Spleen (tissue), 11 donors: ENCODE measurements around the gene HIGD1A. TPM values are rescaled to one million over a fixed set of nuclear protein-coding genes. Genes with fewer than 3 reads are reported as not detected.

ENCODE experiments used
- DNase-seq: peaks from one replicate; pipeline ENCODE4 v3.0.0-alpha.2; 2020
- H3K27ac ChIP-seq, 8 donors: fragments of 200-600 bp; sonication (generic) in 7 of 8; 1 replicate in 4 of 8; 2 replicates in 4 of 8; pipeline versions ENCODE4 v1.5.0 to v1.8.0; 2016 to 2021; ENCODE audit warnings: inconsistent platforms in 4 of 8, mild to moderate bottlenecking in 4 of 8, moderate library complexity in 1 of 8
- H3K27me3 ChIP-seq, 7 donors: fragments of 200-600 bp; sonication (generic) in 6 of 7; replicated peaks in 1 of 7; 1 replicate in 4 of 7; 2 replicates in 3 of 7; pipeline versions ENCODE4 v1.5.0 to v1.8.0; 2016 to 2021; ENCODE audit warnings: inconsistent platforms in 3 of 7, mild to moderate bottlenecking in 1 of 7
- H3K36me3 ChIP-seq, 6 donors: fragments of 200-600 bp; sonication (generic) in 5 of 6; 1 replicate in 4 of 6; 2 replicates in 2 of 6; pipeline versions ENCODE4 v1.5.0 to v1.8.0; 2016 to 2021; ENCODE audit warnings: inconsistent platforms in 2 of 6
- H3K4me1 ChIP-seq, 6 donors: fragments of 200-600 bp; sonication (generic) in 5 of 6; 1 replicate in 3 of 6; 2 replicates in 3 of 6; pipeline versions ENCODE4 v1.5.0 to v1.8.0; 2016 to 2021; ENCODE audit warnings: inconsistent platforms in 3 of 6
- H3K4me3 ChIP-seq, 8 donors: fragments of 200-600 bp; sonication (generic) in 7 of 8; 1 replicate in 4 of 8; 2 replicates in 4 of 8; pipeline versions ENCODE4 v1.5.0 to v1.8.0; 2016 to 2021; ENCODE audit warnings: inconsistent platforms in 4 of 8, mild to moderate bottlenecking in 4 of 8, moderate library complexity in 2 of 8
- H3K9me3 ChIP-seq, 8 donors: fragments of 200-600 bp; sonication (generic) in 7 of 8; 1 replicate in 4 of 8; 2 replicates in 4 of 8; pipeline versions ENCODE4 v1.5.0 to v1.8.0; 2016 to 2021; ENCODE audit warnings: inconsistent platforms in 4 of 8
- POLR2A ChIP-seq, 3 donors: fragments of 450-650 bp; IDR thresholded peaks; one replicate each; pipeline ENCODE4 v1.5.1; 2017; ENCODE audit warnings: antibody characterized with exemption in 3 of 3, mild to moderate bottlenecking in 1 of 3
- POLR2AphosphoS5 ChIP-seq, 3 donors: sonication (generic); formaldehyde crosslinking; IDR thresholded peaks; one replicate each; pipeline ENCODE4 v1.5.1; 2017; ENCODE audit warnings: antibody characterized with exemption in 3 of 3
- WGBS, 5 donors: extraction: QIAGEN DNeasy Blood & Tissue Kit in 3 of 5; methylation state at CpG; one replicate each; pipeline versions ENCODE4 v1.1.5 to v1.1.7; 2013 to 2018; 5-methylcytosine and 5-hydroxymethylcytosine counted together
- intact Hi-C: fragments of 100-400 bp; cut with DNase I; formaldehyde crosslinking; loops from one replicate; pipeline ENCODE4 v1.15.0; 2023; ENCODE audit warnings: low total_unique reads
- polyA plus RNA-seq, 3 donors: library from polyadenylated mRNA; stranded (reverse); fragments of 200-250 nt; gene quantifications; one replicate each; pipeline ENCODE4 v1.2.1, GENCODE V29; 2013
- total RNA-seq, 7 donors: library from RNA; depleted of rRNA in 3 of 7; stranded (reverse); fragments of >200 nt in 3 of 7; fragmentation: NEBNext Ultra II Directional in 4 of 7; extraction: Animal tissue kit (Norgen Biotek cat#: 25700) in 4 of 7; gene quantifications; one replicate each; pipeline versions ENCODE4 v1.1.0 to v1.2.1, GENCODE V29; 2016 to 2021
- TF ChIP-seq, protein P1 (sequence below), 11 experiments: fragments of 200-600 bp in 7 of 11; fragments of 450-650 bp in 4 of 11; sonication (generic) in 4 of 11; IDR thresholded peaks in 8 of 11; conservative IDR thresholded peaks in 3 of 11; 1 replicate in 7 of 11; 2 replicates in 4 of 11; pipeline versions ENCODE4 v1.4.0 to v1.8.0; 2016 to 2021; ENCODE audit warnings: antibody characterized with exemption in 11 of 11, inconsistent platforms in 4 of 11, mild to moderate bottlenecking in 1 of 11
- donor health status: healthy with polysubstance abuse.
- donor health status: DM: no; HTN: no; CAD: no; lungs with moderate emphysema.
- donor health status: DM: no; HTN: no; CAD: no.
- donor health status: Bipolar disorder and iron deficiency.
- donor health status: healthy.
- donor health status: DM: no; HTN: no; CAD: no.
- donor health status: DM: yes; HTN: yes; CAD: no.

The HIGD1A gene
- total and polyA plus RNA-seq, 10 donors: 39.4 to 89.0 (median 59.6) TPM

DNA sequence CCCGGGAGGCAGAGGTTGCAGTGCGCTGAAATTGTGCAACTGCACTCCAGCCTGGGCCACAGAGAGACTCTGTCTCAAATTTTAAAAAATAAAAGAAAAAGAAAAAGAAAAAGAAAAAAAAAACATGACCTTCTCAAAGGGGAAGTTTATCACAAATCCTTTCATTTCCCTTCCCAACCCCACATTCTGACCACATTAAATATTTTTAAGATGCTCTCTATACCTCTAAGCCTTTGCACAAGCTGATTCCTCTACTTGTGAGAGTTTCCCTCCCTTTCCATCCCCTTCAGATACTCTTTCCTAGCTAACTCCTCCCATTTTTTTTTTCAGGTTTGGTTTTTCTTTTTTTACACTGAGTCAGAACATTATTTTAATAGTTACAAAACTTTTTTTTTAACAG, 4.0 kb downstream of the HIGD1A start:
- Histone ChIP-seq H3K4me1 (peaks cover 19 to 55% (median 50%) of the 10 kb centered on the region in 6 donors), H3K27ac (peak overlapping the region in 2 of 8 donors; percentile 21 to 30), H3K27me3 (peaks cover 0 to 2% (median 0%) of the 10 kb centered on the region in 7 donors), H3K9me3 (no peaks in the 10 kb centered on the region), H3K4me3 (no peak overlapping the region), H3K36me3 (no peaks in the 10 kb centered on the region)
- TF ChIP-seq POLR2A (IDR thresholded peaks at IDR 0.05): no peak
- TF ChIP-seq, protein P1, sequence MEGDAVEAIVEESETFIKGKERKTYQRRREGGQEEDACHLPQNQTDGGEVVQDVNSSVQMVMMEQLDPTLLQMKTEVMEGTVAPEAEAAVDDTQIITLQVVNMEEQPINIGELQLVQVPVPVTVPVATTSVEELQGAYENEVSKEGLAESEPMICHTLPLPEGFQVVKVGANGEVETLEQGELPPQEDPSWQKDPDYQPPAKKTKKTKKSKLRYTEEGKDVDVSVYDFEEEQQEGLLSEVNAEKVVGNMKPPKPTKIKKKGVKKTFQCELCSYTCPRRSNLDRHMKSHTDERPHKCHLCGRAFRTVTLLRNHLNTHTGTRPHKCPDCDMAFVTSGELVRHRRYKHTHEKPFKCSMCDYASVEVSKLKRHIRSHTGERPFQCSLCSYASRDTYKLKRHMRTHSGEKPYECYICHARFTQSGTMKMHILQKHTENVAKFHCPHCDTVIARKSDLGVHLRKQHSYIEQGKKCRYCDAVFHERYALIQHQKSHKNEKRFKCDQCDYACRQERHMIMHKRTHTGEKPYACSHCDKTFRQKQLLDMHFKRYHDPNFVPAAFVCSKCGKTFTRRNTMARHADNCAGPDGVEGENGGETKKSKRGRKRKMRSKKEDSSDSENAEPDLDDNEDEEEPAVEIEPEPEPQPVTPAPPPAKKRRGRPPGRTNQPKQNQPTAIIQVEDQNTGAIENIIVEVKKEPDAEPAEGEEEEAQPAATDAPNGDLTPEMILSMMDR (IDR thresholded peaks at IDR 0.05 in 8 of 11, conservative IDR thresholded peaks at IDR 0.05 in 3 of 11): no peak
- no peak for TF ChIP-seq POLR2AphosphoS5 (IDR thresholded peaks at IDR 0.05)
- DNase-seq: no peak
- 82 to 100% (median 89%) methylated on average over 2 of the region's 2 CpGs for WGBS, 5 donors
- intact Hi-C loops: no loop called here

DNA sequence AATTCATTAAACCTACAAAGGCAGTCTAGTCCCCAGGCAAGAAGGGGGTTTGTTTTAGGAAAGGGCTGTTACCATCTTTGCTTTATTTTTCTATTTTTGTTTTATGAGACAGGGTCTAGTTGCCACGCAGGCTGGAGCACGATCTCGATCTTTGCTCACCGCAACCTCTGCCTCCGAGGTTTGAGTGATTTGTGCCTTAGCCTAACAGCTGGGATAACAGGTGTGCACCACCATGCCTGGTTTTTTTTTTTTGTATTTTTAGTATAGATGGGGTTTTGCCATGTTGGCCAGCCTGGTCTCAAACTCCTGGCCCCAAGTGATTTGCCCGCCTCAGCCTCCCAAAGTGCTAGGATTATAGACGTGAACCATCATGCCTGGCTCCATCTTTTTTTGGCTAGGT, 4.9 kb downstream of the HIGD1A start:
- 81 to 84% (median 82%) methylated on average over 7 of the region's 7 CpGs for WGBS, 5 donors
- no peak for TF ChIP-seq POLR2AphosphoS5 (IDR thresholded peaks at IDR 0.05)
- no peak for TF ChIP-seq POLR2A (IDR thresholded peaks at IDR 0.05)
- TF ChIP-seq, protein P1 (IDR thresholded peaks at IDR 0.05 in 8 of 11, conservative IDR thresholded peaks at IDR 0.05 in 3 of 11): no peak
- H3K27ac ChIP-seq: no peak overlapping the region
- H3K27me3 ChIP-seq: no peaks in the 10 kb centered on the region
- intact Hi-C loops: no loop called here
- no peaks in the 10 kb centered on the region for H3K9me3 ChIP-seq
- DNase-seq: no peak
- no peaks in the 10 kb centered on the region for H3K36me3 ChIP-seq
- no peak overlapping the region for H3K4me3 ChIP-seq
- peaks cover 19 to 48% (median 44%) of the 10 kb centered on the region in 6 donors for H3K4me1 ChIP-seq

DNA sequence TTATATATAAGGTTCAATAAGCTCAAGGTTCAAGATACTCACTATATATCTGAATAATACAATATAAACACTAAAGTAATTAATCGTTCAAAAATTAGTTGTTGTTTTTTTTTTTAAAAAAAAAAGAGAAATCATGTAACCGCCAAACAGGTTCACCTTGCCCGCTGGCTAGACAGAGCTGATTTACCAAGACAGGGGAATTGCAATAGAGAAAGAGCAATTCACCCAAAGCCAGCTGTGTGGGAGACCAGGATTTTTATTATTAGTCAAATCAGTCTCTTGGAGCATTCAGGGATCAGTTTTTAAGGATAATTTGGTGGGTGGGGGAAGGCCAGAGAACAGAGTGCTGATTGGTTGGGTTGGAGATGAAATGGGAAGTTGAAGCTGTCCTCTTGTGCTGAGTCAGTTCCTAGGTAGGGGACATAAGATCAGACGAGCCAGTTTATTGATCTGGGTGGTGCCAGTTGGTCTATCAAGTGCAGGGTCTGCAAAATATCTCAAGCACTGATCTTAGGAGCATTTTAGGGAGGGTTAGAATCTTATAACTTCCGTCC, 7.9 kb downstream of the HIGD1A start:
- Histone ChIP-seq H3K4me1 (peaks cover 7 to 25% (median 21%) of the 10 kb centered on the region in 6 donors), H3K4me3 (no peak overlapping the region), H3K27ac (no peak overlapping the region), H3K36me3 (peaks cover 3 to 28% (median 15%) of the 10 kb centered on the region in 6 donors), H3K27me3 (no peaks in the 10 kb centered on the region), H3K9me3 (no peaks in the 10 kb centered on the region)
- 65 to 89% (median 87%) methylated on average over 4 to 5 of the region's 5 CpGs for WGBS, 5 donors
- TF ChIP-seq POLR2A (IDR thresholded peaks at IDR 0.05) (no peak), POLR2AphosphoS5 (IDR thresholded peaks at IDR 0.05) (no peak)
- TF ChIP-seq, protein P1 (IDR thresholded peaks at IDR 0.05 in 8 of 11, conservative IDR thresholded peaks at IDR 0.05 in 3 of 11): no peak
- intact Hi-C loops: no loop called here
- no peak for DNase-seq

DNA sequence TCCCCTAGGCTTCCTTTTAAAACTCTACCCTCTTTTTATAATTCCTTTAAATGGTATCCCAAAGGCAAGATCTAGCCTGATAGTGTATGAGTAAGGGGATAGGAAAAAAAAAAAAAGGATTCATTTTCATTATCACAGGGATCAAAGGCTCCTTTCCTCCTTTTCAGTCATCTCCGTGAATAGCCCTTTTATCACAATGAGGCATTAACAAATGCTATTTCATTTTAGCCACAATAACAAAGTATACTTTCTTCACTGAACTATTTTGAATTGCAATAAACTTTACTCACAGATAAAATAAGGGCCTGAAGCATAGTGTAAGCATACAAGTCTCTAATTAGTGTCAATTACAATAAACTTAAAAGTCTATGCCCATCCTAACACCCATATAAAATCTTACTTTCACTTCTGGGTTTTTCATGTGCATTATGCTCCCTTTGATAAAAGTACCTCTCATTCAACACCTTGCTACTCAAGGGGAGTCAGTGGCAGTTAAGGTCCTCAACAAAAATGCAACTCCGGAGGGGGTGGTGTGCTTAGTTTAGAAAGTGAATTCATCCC, 8.6 kb downstream of the HIGD1A start:
- intact Hi-C loops: no loop called here
- no peak for DNase-seq
- peaks cover 3 to 35% (median 16%) of the 10 kb centered on the region in 6 donors for H3K36me3 ChIP-seq
- WGBS, 5 donors: 89 to 97% (median 91%) methylated on average over 2 of the region's 2 CpGs
- H3K4me1 ChIP-seq: peaks cover 7 to 18% (median 15%) of the 10 kb centered on the region in 6 donors
- H3K9me3 ChIP-seq: no peaks in the 10 kb centered on the region
- TF ChIP-seq POLR2AphosphoS5 (IDR thresholded peaks at IDR 0.05): no peak
- no peak for TF ChIP-seq POLR2A (IDR thresholded peaks at IDR 0.05)
- TF ChIP-seq, protein P1 (IDR thresholded peaks at IDR 0.05 in 8 of 11, conservative IDR thresholded peaks at IDR 0.05 in 3 of 11): no peak
- H3K27me3 ChIP-seq: no peaks in the 10 kb centered on the region
- H3K27ac ChIP-seq: no peak overlapping the region
- no peak overlapping the region for H3K4me3 ChIP-seq
